Measurements from ENCODE around the gene SAMM50.

The SAMM50 gene

DNA sequence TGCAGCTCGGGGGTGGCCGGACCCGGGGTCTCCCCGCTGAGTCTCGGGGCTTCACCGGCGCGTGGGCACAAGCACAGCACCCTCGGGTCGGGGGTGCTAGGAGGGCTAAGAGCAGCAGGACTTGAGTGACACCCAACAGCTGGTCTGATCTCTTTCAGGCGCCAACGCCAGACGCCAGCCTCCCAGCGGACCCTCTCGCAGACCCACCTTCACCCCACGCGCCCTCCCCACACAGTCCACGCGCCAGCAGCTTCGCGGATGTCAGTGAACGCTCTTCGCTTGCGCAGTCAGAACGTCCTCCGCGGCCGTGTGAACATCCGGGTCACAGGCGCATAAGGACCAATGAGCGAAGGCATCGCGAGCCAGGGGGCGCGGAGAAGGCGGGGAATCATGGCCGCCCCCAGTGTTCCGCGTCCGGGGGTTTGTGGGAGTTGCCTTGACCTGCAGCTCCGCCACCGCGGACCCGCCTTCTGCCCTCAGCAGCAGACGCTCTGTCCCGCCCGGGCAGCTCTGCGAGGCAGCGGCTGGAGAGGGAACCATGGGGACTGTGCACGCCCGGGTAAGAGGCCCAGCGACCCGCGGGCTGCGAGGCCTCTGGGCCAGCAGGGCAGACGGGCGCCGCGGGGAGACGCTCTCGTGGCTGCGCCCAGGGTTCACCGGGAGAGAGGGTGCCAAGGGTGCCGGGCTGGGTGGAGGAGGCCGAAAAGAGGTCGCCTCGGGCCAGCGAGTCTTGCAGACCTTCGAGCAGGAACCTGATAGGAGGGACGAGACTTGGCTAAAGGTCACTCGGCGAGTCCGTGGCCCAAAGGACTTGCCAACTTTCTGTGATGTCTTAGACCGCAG is at the start of gene SAMM50:
Gene SAMM50 (plus strand): TSS at position 403 of the 843 bp plus-strand sequence. CDS start 136 bp downstream, at position 539.
- DNase-seq (ENCODE audit: low read depth, low spot score), result peak; percentile 61

DNA sequence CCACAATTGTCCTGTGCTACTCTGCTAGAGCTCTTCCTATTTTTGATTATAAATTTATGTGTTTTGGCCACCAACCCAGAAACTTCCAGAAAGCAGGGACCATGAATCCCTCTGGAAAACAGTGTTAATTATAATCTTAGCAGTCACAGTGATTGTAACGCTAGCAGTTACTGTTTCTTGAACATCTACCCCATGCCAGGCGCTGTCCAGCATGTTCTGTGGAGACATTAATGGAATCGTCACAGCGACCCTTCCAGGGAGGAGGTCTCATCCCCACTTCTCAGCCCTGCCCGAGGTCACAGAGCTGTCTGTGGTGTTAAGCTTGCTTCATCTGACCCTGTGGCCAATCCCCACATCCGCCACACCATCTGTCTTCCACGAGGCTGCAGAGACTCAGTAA is 49.6 kb upstream of the SAMM50 start:
- DNase-seq (ENCODE audit: low read depth, low spot score), result no peak

DNA sequence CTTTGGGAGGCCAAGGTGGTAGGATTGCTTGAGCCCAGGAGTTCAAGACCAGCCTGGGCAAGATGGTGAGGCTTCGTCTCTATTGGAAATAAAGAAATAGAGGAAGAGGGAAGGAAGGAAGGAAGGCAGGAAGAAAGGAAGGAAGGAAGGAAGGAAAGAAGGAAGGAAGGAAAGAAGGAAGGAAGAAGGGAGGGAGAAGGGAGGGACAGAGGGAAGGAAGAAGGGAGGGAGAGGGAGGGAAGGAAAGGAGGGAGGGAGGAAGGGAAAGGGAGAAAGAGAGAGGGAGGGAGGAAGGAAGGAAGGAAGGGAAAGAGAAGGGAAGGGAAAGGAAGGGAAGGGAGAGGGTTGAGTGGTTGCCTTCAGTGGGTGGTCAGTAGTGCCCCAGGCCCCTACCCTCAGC is 45.5 kb upstream of the SAMM50 start:
- DNase-seq (ENCODE audit: low read depth, low spot score), result no peak

DNA sequence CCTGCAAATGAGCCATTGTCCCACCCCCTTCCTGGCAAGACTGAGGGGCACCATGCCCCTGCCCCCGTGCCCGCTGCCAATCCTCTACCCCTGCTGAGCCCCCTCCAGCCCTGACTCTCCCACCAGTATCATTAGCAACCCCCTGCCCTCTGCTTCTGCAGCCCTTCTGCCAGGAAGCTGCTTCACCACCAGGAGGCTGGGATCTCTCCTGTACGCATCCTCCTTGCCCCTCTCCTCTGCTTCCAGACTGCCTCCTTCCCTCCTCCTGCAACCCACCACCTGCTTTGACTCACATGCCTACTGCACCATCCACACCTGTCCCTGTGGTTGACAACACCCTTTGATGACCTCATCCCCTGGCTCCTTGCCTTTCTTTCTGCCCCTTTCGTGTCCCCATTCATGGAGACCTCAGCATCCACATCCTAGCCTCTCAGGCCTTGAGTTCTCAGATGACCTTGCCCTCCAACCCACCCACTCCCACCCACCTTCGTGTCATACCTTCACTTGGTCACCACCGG is 45.0 kb upstream of the SAMM50 start:
- no peak for DNase-seq (ENCODE audit: low read depth, low spot score)

DNA sequence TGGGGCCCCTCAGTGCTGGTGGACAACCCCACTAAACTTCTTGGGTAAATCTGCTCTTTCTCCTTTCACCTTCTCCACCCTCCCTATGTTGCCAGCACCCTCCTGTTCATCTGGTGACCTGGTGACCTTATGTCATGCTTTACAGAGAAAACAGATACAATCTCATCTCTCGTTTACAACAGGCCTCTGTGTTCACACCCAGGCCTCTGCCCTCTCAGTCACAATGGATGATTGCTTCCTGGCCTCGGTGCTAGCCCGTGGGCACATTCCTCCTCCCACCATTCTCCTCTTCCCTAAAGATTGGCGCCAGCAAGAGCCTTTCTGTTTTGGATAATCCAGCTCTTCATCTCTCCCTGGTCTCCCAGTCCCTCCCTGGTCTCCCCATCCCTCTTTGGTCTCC is 43.9 kb upstream of the SAMM50 start:
- DNase-seq (ENCODE audit: low read depth, low spot score), result no peak

DNA sequence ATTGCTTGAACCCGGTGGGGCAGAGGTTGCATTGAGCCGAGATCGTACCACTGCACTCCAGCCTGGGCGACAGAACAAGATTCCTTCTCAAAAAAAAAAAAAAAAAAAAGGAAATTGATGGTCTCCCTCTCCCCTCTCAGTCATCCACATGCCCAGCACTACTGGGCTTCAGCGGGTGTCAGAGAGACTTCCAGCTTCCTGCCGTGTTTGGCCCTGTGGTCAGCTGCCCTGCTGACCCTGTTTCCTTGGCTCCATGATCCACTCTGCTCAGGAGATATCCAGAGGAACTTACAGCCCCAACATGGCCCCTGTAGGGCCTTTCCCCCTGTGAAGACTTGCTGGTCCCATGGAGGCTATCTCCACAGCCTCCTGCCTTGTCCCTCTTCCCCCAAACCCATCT is 37.7 kb upstream of the SAMM50 start:
- DNase-seq (ENCODE audit: low read depth, low spot score), result no peak

DNA sequence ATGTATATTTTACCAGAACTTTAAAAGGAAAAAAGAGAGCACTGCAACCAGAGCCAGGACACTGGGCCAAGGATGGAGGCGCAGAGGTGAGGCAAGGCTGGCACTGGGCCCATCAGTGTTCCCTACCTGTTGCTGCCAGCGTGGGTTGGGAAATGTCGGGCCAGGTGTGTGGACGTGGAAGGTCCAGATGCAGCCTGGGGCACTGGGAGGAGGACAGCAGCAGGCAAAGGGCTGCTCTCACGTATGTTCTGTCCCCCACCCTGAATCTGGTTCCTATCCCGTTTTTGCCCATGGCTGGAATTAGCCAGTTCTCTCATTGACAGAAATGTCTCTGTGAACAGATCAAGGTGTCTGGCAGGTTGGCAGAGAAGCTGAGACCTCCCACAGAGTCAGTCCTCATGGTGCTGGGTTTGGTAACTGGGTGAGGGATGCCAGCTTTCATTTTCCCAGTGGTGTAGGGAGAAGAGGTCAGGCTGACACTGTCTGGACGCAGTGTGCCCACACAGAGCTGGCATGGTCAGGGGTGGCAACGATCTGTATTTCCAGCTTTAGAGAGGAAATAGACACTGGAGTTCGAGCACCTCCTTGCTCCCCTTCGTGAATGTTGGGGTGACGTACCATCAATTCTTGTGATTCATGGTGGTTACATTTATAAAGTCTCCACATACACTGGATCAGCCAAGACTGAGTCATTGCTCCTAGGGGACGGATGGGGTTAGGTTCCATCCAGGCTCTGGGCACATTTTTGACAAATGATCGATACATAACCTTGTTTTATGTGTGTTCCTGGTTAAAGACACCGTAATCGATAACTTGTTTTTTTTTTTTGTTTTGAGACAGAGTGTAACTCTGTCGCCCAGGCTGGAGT is 35.9 kb upstream of the SAMM50 start:
- DNase-seq (ENCODE audit: low read depth, low spot score), result no peak

DNA sequence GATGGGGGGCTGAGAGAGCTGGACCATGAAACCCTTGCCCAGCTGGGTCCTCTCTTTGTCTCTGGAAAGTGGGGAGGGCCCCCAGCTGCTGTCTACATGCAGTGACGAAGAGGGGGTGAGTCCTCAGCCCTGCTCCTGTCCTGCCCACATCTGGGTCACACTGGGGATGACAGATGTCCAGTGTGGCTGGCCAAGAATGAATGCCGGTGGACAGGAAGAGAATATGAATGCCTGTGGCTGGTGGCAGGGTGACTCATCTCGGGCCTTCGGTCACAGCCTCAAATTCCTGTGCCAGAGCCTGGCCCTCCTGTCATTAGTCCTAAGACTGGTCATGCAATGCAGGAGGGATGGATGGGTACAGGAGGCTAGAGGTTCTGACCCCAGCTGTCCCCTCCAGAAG is 33.9 kb upstream of the SAMM50 start:
- no peak for DNase-seq (ENCODE audit: low read depth, low spot score)

DNA sequence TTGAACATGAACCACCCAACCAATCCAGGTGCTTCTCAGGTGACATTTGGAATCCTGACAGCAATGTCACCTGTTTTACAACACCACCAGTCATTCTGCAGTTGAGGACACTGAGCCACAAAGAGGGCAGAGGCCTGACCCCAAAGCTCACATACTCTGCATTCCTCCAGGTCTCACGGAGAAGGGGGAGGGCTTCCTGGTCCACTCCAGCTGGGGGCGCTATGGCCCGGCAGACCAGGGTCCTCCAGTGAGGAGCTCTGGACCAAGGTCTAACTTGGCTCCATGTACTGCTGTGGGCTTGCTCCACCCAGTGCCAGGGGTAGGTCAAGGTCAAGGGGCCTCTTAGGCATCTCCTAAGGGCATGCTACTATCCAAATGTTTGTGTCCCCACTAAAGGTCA is 33.1 kb upstream of the SAMM50 start:
- DNase-seq (ENCODE audit: low read depth, low spot score), result no peak

DNA sequence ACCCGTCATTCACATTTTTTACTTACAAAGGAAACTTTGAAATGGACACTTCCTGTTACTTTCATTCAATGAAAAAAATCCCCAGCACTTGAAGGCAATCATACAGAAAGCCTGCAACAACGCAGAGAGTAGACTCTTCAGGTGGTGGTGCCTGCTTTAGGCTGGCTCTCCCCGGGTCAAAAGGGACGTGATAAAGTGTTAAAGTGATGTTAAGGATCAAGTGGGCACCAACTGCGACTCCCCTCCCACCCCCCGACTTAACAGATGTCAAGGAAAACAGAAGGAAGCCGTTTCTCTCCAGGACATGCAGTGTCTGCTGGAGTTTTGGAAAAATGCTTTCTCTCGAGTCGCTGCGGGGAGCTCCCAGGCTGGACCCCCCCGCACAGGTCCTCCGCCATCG is 32.1 kb upstream of the SAMM50 start:
- no peak for DNase-seq (ENCODE audit: low read depth, low spot score)

DNA sequence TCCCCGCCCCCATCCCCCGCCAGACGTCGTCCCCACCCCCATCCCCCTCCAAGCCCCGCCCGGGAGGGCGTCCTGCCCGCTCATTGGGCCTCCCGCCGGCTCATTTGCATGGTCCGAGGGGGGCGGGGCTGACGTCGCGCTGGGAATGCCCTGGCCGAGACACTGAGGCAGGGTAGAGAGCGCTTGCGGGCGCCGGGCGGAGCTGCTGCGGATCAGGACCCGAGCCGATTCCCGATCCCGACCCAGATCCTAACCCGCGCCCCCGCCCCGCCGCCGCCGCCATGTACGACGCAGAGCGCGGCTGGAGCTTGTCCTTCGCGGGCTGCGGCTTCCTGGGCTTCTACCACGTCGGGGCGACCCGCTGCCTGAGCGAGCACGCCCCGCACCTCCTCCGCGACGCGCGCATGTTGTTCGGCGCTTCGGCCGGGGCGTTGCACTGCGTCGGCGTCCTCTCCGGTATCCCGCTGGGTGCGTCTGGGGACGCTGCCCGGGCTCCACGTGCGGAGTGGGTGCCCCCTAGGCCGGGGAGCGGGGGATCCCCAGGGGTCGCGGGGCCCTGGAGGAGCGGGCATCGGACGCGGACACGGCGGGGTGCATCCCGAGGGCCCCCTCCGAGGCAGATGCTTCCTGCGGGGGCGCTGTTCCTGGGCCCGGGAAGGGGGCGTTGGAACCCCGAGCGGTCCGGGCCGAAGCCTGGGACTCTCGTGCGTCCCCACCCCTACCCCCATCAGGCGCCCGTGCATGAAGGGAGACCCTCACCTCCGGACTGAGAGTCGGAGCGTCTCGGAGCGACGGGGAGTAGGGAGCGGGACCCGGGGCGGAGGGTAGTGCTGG is 31.4 kb upstream of the SAMM50 start, which contains the start of gene PNPLA3:
Gene PNPLA3 (plus strand): TSS at position 175 of the 834 bp plus-strand sequence. CDS start 107 bp downstream, at position 282.
- peak; percentile 52 for DNase-seq (ENCODE audit: low read depth, low spot score)

DNA sequence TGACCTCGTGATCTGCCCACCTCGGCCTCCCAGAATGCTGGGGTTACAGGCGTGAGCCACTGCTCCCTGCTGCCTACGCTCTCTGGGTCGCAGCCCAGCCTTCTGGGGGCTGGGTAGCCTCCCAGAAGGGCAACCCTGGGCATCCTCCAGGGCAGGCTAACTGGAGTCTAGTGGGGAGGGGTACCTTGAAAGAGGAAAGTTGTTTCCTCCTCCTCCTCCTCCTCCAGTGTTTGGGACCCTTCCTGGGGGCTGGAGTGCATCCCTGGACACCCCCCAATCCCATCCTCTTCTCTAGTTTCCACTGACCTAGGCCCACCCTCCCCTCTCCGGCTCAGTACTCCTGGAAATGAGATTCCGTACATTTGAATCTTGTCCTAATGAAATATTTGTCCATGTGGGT is 30.4 kb upstream of the SAMM50 start:
- DNase-seq (ENCODE audit: low read depth, low spot score), result no peak

DNA sequence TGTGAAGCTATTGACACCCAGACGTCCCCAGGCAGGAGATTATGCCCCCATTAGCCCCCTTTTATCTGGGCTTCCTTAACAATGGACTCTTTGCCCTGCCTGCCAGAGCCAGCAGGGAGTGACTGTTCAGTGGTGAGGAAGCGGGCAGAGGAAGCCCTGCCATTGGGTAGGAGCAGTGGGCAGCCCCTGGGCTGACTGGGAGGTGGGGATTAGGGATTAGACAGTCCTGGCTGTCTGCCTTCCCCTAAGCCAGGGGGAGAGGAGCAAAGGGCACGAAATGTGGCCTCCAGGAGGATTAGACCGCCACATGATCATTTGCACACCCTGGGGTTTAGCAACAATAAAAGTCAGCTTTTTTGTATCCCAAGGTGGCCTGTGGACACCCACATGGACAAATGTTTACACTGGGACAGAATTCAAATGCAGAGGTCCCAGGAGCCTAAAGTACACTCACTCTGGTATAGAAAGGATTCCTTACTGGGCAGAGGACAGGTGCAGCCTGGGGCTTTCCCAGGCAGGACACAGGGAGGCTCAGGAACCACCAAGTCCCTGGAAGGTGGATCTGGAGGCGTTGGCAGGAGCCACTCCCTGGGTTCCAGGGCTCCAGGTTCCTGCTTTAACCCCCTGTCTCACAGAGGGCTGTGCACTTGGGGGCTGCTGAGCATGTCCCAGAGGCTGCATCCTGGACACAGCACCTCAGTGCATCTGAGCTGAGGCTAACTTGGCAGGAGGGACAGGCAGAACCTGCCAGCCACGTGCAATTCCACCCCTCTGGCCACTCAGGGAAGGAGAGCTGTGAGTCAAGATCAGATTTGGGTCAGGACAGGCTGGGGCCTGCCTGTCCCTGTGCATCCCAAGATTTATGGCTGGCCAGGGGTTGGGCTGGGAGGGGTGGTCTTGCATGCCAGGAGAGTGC is 29.6 kb upstream of the SAMM50 start:
- no peak for DNase-seq (ENCODE audit: low read depth, low spot score)

DNA sequence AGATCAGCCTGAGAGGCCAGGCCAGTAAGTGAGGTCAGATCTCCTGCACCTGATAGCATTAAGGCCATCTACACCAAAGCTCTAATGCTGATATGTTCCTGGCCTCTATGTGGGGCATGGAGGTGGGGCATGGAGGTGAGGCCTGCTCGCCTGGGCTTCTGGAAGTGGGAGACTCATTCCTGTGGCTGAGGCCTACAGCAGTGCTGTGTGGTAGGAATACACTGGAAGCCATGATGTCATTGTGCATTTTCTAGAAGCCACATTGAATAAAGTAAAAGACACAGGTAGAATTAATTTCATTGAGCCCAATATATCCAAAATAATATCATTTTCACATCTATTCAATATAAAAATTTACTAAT is 28.9 kb upstream of the SAMM50 start:
- DNase-seq (ENCODE audit: low read depth, low spot score), result no peak

DNA sequence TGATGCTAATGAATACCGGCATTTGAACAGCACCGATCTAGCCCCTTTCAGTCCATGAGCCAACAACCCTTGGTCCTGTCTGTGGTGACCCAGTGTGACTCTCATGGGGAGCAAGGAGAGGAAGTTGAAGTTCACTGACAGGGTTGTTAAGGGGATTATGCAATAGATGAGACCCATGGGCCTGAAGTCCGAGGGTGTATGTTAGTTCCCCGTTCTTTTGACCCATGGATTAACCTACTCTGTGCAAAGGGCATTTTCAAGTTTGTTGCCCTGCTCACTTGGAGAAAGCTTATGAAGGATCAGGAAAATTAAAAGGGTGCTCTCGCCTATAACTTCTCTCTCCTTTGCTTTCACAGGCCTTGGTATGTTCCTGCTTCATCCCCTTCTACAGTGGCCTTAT is 26.8 kb upstream of the SAMM50 start:
- no peak for DNase-seq (ENCODE audit: low read depth, low spot score)

DNA sequence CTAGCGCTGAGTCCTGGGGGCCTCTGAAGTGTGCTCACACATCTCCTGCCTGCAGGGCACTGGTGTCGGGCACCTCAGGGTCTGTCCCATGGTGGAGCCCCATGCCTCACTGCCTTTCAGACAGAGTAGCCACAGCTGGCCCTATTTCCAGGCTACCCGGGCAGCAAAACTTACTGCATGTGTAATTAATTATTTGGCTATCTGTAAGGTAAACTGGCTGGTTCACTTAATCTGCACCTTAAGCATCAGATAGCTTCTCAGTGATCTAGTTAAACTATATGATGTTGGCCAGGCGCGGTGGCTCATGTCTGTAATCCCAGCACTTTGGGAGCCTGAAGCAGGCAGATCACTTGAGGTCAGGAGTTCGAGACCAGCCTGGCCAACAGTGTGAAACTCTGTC is 26.3 kb upstream of the SAMM50 start:
- no peak for DNase-seq (ENCODE audit: low read depth, low spot score)

DNA sequence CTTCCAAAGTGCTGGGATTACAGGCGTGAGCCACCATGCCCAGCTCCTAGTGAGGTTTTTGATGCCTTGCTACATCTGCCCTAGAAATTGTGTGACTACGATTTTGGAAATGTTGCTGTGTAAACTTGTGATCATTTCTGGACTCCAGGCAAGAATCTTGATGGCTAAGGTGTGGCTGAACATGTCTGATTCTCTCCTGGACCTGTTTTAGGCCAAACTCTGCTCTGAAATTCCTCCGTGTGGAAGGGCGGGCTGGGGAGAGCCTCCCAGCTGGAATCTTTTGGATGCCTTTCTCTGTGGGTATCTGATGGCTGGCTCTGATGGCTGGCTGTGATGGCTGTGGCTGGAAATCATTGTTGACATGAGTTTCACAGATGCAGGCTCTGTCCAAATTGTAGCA is 23.5 kb upstream of the SAMM50 start:
- DNase-seq (ENCODE audit: low read depth, low spot score), result no peak

DNA sequence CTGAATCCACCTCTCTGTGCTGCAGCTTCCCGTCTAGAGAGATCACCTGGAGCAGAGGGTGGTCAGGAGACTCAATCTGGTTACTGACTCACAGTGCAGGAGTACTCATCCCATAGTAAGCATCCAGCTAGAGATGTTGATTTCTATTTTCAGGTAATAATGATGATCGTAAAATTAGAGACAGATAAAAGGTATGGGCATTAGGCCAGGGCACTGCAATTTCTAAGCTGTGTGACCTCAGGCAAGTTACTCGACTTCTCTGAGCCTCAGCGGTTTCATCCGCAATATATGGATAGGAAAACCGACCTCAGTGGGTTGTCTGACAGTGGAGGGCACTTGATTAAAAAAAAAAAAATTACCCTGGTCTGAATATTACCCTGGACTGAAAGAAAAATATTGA is 13.8 kb upstream of the SAMM50 start:
- DNase-seq (ENCODE audit: low read depth, low spot score), result no peak

DNA sequence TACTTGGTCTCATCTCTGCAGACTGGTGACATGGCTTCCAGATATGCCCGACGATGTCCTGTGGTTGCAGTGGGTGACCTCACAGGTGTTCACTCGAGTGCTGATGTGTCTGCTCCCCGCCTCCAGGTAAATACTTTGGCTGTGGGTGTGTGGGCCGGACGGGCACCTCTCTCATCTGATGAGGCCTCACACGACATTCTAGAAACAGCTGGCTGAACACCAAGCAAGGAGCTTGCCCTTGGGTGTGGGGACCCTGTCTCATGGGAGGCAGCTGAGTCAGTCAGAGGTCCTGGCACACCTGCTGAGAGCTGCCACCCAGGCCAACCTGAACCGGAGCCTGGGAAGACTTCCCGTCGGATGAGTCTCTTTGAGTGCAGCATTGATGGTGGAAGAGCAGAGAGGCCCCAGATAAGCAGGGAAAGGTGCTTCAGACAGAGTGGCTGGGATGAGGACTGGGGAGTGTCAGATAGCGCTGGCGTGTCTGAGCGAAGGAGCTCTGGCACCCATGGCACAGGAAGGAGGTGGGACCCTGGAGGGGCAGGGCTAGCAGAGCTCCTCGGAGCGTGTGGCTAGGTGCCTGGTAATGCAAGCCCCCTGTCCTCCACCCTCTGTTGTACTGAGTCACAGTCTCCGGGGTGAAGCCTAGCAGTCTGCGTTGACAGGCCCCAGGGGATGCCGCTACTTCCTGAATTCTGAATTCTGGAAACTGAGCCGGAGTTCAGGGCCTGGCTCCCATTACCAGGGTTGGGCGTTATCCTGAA is 10.4 kb upstream of the SAMM50 start:
- DNase-seq (ENCODE audit: low read depth, low spot score), result no peak
